GM23338 (cell line): ENCODE measurements around the gene PIK3R4. TPM values are rescaled to one million over a fixed set of nuclear protein-coding genes. Genes with fewer than 3 reads are reported as not detected.

Experiments
- ATAC-seq: fragments of 200-7000 bp; cut with Tn5 transposase; 3 replicates; pipeline ENCODE4 v1.9.1; 2020
- DNase-seq: peaks from one replicate; pipeline ENCODE4 v3.0.0-alpha.2; 2015; ENCODE audit warnings: low spot score
- H2AFZ ChIP-seq: fragments of 200-600 bp; sonication (generic); 2 replicates; pipeline ENCODE4 v1.8.0; 2016; ENCODE audit warnings: antibody characterized with exemption, mild to moderate bottlenecking, moderate library complexity
- H3F3A ChIP-seq: fragments of 200-600 bp; sonication (generic); replicated peaks from 2 replicates; pipeline ENCODE4 v1.8.0; 2017; ENCODE audit warnings: antibody characterized with exemption, mixed run types, low read depth
- H3K27ac ChIP-seq: fragments of 200-600 bp; sonication (generic); 2 replicates; pipeline ENCODE4 v1.6.1; 2016; ENCODE audit warnings: low read depth
- H3K27me3 ChIP-seq: fragments of 200-600 bp; sonication (generic); 2 replicates; pipeline ENCODE4 v1.8.0; 2016; ENCODE audit warnings: mild to moderate bottlenecking, mixed run types, moderate library complexity; ENCODE audit not compliant: insufficient read depth
- H3K36me3 ChIP-seq: fragments of 200-600 bp; sonication (generic); 2 replicates; pipeline ENCODE4 v1.8.0; 2016; ENCODE audit warnings: mild to moderate bottlenecking; ENCODE audit not compliant: insufficient read depth
- H3K4me1 ChIP-seq: fragments of 200-600 bp; sonication (generic); 2 replicates; pipeline ENCODE4 v1.8.0; 2016; ENCODE audit warnings: mild to moderate bottlenecking, moderate library complexity; ENCODE audit not compliant: insufficient read depth
- H3K4me2 ChIP-seq: fragments of 200-600 bp; sonication (generic); 2 replicates; pipeline ENCODE4 v1.7.1; 2017; ENCODE audit warnings: mixed run types
- H3K4me3 ChIP-seq: fragments of 200-600 bp; sonication (generic); 2 replicates; pipeline ENCODE4 v1.6.1; 2016; ENCODE audit warnings: mixed run types
- H3K79me2 ChIP-seq: fragments of 200-600 bp; sonication (generic); replicated peaks from 2 replicates; pipeline ENCODE4 v1.8.0; 2017; ENCODE audit warnings: mild to moderate bottlenecking; ENCODE audit not compliant: insufficient read depth
- H3K9me2 ChIP-seq: fragments of 200-600 bp; sonication (generic); 2 replicates; pipeline ENCODE4 v1.8.0; 2017; ENCODE audit not compliant: insufficient read depth
- H4K20me1 ChIP-seq: fragments of 200-600 bp; sonication (generic); replicated peaks from 2 replicates; pipeline ENCODE4 v1.8.0; 2017; ENCODE audit warnings: mild to moderate bottlenecking; ENCODE audit not compliant: insufficient read depth
- H3K27ac Mint-ChIP-seq: 2 replicates; pipeline ENCODE4 v1.8.0; 2020; ENCODE audit warnings: inconsistent platforms, mild to moderate bottlenecking, moderate library complexity, mixed read lengths
- H3K27me3 Mint-ChIP-seq: 3 replicates; pipeline ENCODE4 v1.8.0; 2022; ENCODE audit warnings: low read depth, mild to moderate bottlenecking, moderate library complexity, mixed read lengths, inconsistent platforms; ENCODE audit not compliant: insufficient read depth, poor library complexity
- H3K36me3 Mint-ChIP-seq: 3 replicates; pipeline ENCODE4 v1.8.0; 2021; ENCODE audit warnings: low read depth, mild to moderate bottlenecking, inconsistent platforms, moderate library complexity, mixed read lengths
- H3K4me1 Mint-ChIP-seq: 3 replicates; pipeline ENCODE4 v1.8.0; 2020; ENCODE audit warnings: mild to moderate bottlenecking, inconsistent platforms, mixed read lengths
- H3K4me3 Mint-ChIP-seq: 3 replicates; pipeline ENCODE4 v1.8.0; 2021; ENCODE audit warnings: moderate library complexity, mild to moderate bottlenecking, inconsistent platforms, mixed read lengths
- H3K9me3 Mint-ChIP-seq: 3 replicates; pipeline ENCODE4 v1.8.0; 2020; ENCODE audit warnings: moderate library complexity, mild to moderate bottlenecking, inconsistent platforms, mixed read lengths
- CTCF ChIP-seq, 2 experiments: fragments of 200-600 bp in 1 of 2; sonication (generic) in 1 of 2; conservative IDR thresholded peaks; 2 replicates each; pipeline versions ENCODE4 v1.5.1 to v1.6.1; 2016 to 2017; ENCODE audit warnings: antibody characterized with exemption in 2 of 2, low read depth in 2 of 2, mild to moderate bottlenecking in 2 of 2, moderate library complexity in 1 of 2
- ETS1 ChIP-seq: IDR thresholded peaks from 2 replicates; pipeline ENCODE4 v1.6.1; 2016; ENCODE audit warnings: antibody characterized with exemption
- ZNF331 ChIP-seq: fragments of 250-450 bp; sonication (Bioruptor Pico); IDR thresholded peaks from 2 replicates; pipeline ENCODE4 v1.5.0; 2020; ENCODE audit warnings: low read depth, mild to moderate bottlenecking, moderate library complexity
- ZNF462 ChIP-seq: fragments of 250-450 bp; sonication (Bioruptor Pico); IDR thresholded peaks from 2 replicates; pipeline ENCODE4 v1.5.0; 2020; ENCODE audit warnings: mild to moderate bottlenecking, moderate library complexity
- polyA plus RNA-seq: library from polyadenylated mRNA; unstranded; fragments of >200 nt; fragmentation: Nextera tagmentation; extraction: Ambion mirVana; gene quantifications from 2 replicates; pipeline ENCODE4 v1.2.1, GENCODE V29; 2016
- total RNA-seq: library from RNA; depleted of rRNA; stranded (reverse); fragments of >200 nt; shearing (Covaris generic); gene quantifications from 2 replicates; pipeline ENCODE4 v1.2.3, GENCODE V29; 2014

PIK3R4 gene
- total and polyA plus RNA-seq, 2 experiments from 2014 or later, result 48.8 to 65.1 TPM

- TF ChIP-seq ETS1 (no peak), ZNF462 (no peak), CTCF (conservative IDR thresholded peaks at IDR 0.05; ENCODE audit: low read depth in 2 of 2) (no peak)
Observed at GRCh38 chr3:130661140-130661891, 85.3 kb downstream of the PIK3R4 start (continued).

- H3K27ac ChIP-seq, result no peak overlapping the region
- ATAC-seq (no peak), DNase-seq (no peak)
- Mint-ChIP-seq H3K27ac (no peak overlapping the region; the same call in 1 of the 2 replicates), H3K27me3 (no peaks in the 10 kb centered on the region), H3K4me3 (no peak overlapping the region), H3K36me3 (peaks cover 14% of the 10 kb centered on the region), H3K9me3 (0 out of 3 replicates have a peak, but pooled peaks cover 4% of the 10 kb centered on the region), H3K4me1 (no peaks in the 10 kb centered on the region; the same call in 2 of the 3 replicates)
- no peak overlapping the region for H3K4me3 ChIP-seq
- H3F3A ChIP-seq, result no peaks in the 10 kb centered on the region
- H3K9me2 ChIP-seq, result no peaks in the 10 kb centered on the region
- H3K4me2 ChIP-seq, result no peak overlapping the region
- H3K27me3 ChIP-seq, result no peaks in the 10 kb centered on the region
- H2AFZ ChIP-seq, result no peak overlapping the region
- no peaks in the 10 kb centered on the region; the same call in 1 of the 2 replicates for H4K20me1 ChIP-seq
- no peaks in the 10 kb centered on the region for H3K36me3 ChIP-seq
- H3K4me1 ChIP-seq, result no peaks in the 10 kb centered on the region
- H3K79me2 ChIP-seq, result no peaks in the 10 kb centered on the region
- TF ChIP-seq ETS1 (no peak), ZNF331 (CRISPR knock-in tag) (no peak)
Observed at GRCh38 chr3:130659911-130660310, 86.7 kb downstream of the PIK3R4 start.
